ENCODE results near the gene CNKSR1.

The CNKSR1 gene

GRCh38 chr1:26233903-26234643 lies 56.8 kb downstream of the CNKSR1 start, which contains the start of gene CEP85 (continued):
- TF ChIP-seq ZBTB11 (tag by site-specific recombination; conservative IDR thresholded peaks at IDR 0.05; ENCODE audit: low read depth) (peak; percentile 45), WT1 (tag by site-specific recombination; IDR thresholded peaks at IDR 0.05) (peak; percentile 39; the same call in 1 of the 2 replicates), ZFHX2 (tag by site-specific recombination; conservative IDR thresholded peaks at IDR 0.05) (peak; percentile 52), ZNF670 (tag by site-specific recombination; IDR thresholded peaks at IDR 0.05; ENCODE audit: low read depth) (no peak), REPIN1 (tag by site-specific recombination; IDR thresholded peaks at IDR 0.05; ENCODE audit: low read depth) (0 out of 2 replicates have a peak, but pooled peaks have one; percentile 48), ZNF692 (tag by site-specific recombination; IDR thresholded peaks at IDR 0.05) (peak; percentile 69; the same call in 1 of the 2 replicates)

GRCh38 chr1:26234644-26235370 lies 57.5 kb downstream of the CNKSR1 start:
- CTCF ChIA-PET: interaction anchor here (0.5 to 2.4 kb wide), 31 partner anchors 9 to 1074 kb away, joined by 3 to 32 read pairs (median 5); partner anchors contain the start of genes C1orf232, CATSPER4, ZNF593 and ZNF593OS
- Histone ChIP-seq H3K9me3 (ENCODE audit: control insufficient read depth, insufficient read depth, low read depth, low read length) (no peaks in the 10 kb centered on the region), H3K4me3 (ENCODE audit: low read depth, low read length) (peak overlapping the region; percentile 60), H3K36me3 (ENCODE audit: control insufficient read depth in 2 of 2, insufficient read depth in 1 of 2, low read length in 2 of 2) (peaks cover 0 to 2% of the 10 kb centered on the region in 2 experiments; a peak in 1 of 3 replicates), H3K27ac (ENCODE audit: extremely low read depth, low read depth, low read length) (peak overlapping the region; percentile 61), H3K4me1 (ENCODE audit: control insufficient read depth, insufficient read depth, low read length) (no peaks in the 10 kb centered on the region)
- POLR2A ChIA-PET: interaction anchor here (0.6 to 2.1 kb wide), 11 partner anchors 12 to 197 kb away, joined by 3 to 23 read pairs (median 4); partner anchors contain the start of genes CATSPER4, DHDDS, PDIK1L and ZNF593
- TF ChIP-seq REPIN1 (tag by site-specific recombination; IDR thresholded peaks at IDR 0.05; ENCODE audit: low read depth) (no peak), KLF10 (tag by site-specific recombination; IDR thresholded peaks at IDR 0.05) (no peak), ZIC2 (tag by site-specific recombination; IDR thresholded peaks at IDR 0.05) (no peak), ZNF660 (tag by site-specific recombination; IDR thresholded peaks at IDR 0.05) (0 out of 2 replicates have a peak, but pooled peaks have one; percentile 36), ZNF629 (tag by site-specific recombination; IDR thresholded peaks at IDR 0.05) (no peak), ZNF677 (tag by site-specific recombination; IDR thresholded peaks at IDR 0.05) (no peak), ZNF449 (tag by site-specific recombination; IDR thresholded peaks at IDR 0.05) (no peak), ZNF121 (tag by site-specific recombination; IDR thresholded peaks at IDR 0.05) (no peak), IKZF3 (tag by site-specific recombination; IDR thresholded peaks at IDR 0.05) (no peak), ZNF169 (tag by site-specific recombination; IDR thresholded peaks at IDR 0.05) (no peak), HOXC10 (CRISPR knock-in tag; IDR thresholded peaks at IDR 0.05) (no peak), ZNF529 (tag by site-specific recombination; IDR thresholded peaks at IDR 0.05; ENCODE audit: insufficient replicate concordance) (no peak), KLF8 (tag by site-specific recombination; IDR thresholded peaks at IDR 0.05) (no peak), ZBTB49 (tag by site-specific recombination; IDR thresholded peaks at IDR 0.05; ENCODE audit: low read depth) (no peak), ZNF621 (tag by site-specific recombination; IDR thresholded peaks at IDR 0.05) (no peak), ZNF214 (tag by site-specific recombination; IDR thresholded peaks at IDR 0.05; ENCODE audit: borderline replicate concordance) (no peak), BCL11A (tag by site-specific recombination; IDR thresholded peaks at IDR 0.05; ENCODE audit: low read depth) (no peak), ZFP37 (tag by site-specific recombination; IDR thresholded peaks at IDR 0.05) (peak; percentile 7; the same call in 1 of the 2 replicates), ZNF580 (tag by site-specific recombination; IDR thresholded peaks at IDR 0.05) (peak; percentile 48; the same call in 1 of the 2 replicates), ZNF10 (tag by site-specific recombination; IDR thresholded peaks at IDR 0.05) (0 out of 2 replicates have a peak, but pooled peaks have one; percentile 47)

Measured in HEK293 (cell line).